Measurements from ENCODE around the gene GARIN5A. TPM values are rescaled to one million over a fixed set of nuclear protein-coding genes. Genes with fewer than 3 reads are reported as not detected.

The GARIN5A gene
- total RNA-seq, 1 donor from 2014 or later = 11.5 TPM

DNA sequence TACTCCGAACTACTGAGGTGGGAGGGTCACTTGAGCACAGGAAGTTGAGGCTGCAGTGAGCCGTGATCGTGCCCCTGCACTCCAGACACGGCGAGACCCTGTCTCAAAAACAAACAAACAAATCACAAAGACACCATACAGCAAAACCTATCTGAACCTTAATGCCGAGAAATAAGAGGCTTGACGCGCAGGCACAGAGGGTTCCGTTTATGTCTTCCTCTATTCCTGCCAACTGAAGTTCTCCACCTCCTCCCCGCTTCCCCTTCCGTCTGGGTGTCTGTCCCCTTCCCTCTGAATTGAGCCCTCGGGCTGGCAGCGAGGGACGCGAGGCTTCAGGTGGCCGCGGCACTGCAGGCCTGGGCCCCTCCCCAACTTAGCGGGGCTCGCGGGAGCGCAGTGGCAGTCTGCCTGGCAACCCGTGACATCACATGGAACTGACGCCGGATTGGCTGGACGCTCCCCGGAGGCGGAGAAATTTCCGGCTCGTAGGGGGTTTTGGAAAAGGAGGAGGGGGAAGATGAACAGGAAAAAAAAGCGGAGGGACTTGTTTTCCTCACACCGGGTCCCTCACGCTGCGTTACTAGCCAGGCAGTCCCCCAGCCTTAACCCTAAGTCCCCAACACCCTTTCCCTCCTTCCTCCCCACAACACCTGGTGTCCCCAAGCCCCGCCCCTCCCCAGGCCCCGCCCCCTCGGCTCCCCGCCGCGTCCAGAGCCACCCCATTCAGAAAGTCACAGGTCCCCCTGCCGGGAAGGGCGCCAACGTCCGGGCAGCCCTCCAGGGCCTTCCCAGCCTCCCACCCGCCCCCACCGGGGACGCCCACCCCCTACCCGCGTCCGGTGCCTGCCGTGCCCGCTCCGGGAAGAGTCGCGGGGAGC, 45.1 kb downstream of the GARIN5A start:
- H3K4me3 Mint-ChIP-seq = peak overlapping the region; percentile 88
- no peaks in the 10 kb centered on the region for H3K9me3 Mint-ChIP-seq
- TF ChIP-seq, protein P1, sequence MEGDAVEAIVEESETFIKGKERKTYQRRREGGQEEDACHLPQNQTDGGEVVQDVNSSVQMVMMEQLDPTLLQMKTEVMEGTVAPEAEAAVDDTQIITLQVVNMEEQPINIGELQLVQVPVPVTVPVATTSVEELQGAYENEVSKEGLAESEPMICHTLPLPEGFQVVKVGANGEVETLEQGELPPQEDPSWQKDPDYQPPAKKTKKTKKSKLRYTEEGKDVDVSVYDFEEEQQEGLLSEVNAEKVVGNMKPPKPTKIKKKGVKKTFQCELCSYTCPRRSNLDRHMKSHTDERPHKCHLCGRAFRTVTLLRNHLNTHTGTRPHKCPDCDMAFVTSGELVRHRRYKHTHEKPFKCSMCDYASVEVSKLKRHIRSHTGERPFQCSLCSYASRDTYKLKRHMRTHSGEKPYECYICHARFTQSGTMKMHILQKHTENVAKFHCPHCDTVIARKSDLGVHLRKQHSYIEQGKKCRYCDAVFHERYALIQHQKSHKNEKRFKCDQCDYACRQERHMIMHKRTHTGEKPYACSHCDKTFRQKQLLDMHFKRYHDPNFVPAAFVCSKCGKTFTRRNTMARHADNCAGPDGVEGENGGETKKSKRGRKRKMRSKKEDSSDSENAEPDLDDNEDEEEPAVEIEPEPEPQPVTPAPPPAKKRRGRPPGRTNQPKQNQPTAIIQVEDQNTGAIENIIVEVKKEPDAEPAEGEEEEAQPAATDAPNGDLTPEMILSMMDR (IDR thresholded peaks at IDR 0.05; ENCODE audit: unreplicated experiment) = no peak
- H3K4me1 Mint-ChIP-seq = peaks cover 20% of the 10 kb centered on the region
- no peaks in the 10 kb centered on the region for H3K36me3 Mint-ChIP-seq
- H3K27me3 Mint-ChIP-seq (ENCODE audit: low read depth) = peaks cover 48% of the 10 kb centered on the region
- peak overlapping the region; percentile 90 for H3K27ac Mint-ChIP-seq
- peak; percentile 84 to 99 for DNase-seq (ENCODE audit: low spot score in 2 of 2, unreplicated experiment in 2 of 2)

DNA sequence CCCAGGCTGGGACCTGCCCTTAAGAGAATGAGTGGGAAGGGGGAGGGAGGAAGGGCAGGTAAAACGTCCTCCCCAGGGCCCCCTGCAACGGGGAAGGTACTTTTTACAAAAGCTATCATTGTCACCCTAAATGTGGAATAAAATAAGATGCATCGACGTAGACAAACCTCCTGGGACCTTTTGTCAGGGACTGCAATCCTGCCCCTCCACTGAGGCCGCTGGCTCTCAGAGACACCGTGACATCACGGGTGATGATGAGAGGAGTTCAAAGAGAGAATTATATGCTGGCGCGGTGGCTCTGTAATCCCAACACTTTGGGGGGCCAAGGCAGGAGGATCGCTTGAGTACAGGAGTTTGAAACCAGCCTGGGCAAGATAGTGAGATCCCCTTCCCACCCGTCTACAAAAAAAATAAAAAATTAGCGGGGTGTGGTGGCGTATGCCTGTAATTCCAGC, 45.7 kb downstream of the GARIN5A start:
- Mint-ChIP-seq H3K4me3 (peak overlapping the region; percentile 88), H3K27ac (no peak overlapping the region), H3K9me3 (no peaks in the 10 kb centered on the region), H3K4me1 (peaks cover 20% of the 10 kb centered on the region), H3K36me3 (no peaks in the 10 kb centered on the region), H3K27me3 (ENCODE audit: low read depth) (peaks cover 42% of the 10 kb centered on the region)
- no peak for DNase-seq (ENCODE audit: low spot score in 2 of 2, unreplicated experiment in 2 of 2)
- TF ChIP-seq, protein P1 (IDR thresholded peaks at IDR 0.05; ENCODE audit: unreplicated experiment) = no peak

DNA sequence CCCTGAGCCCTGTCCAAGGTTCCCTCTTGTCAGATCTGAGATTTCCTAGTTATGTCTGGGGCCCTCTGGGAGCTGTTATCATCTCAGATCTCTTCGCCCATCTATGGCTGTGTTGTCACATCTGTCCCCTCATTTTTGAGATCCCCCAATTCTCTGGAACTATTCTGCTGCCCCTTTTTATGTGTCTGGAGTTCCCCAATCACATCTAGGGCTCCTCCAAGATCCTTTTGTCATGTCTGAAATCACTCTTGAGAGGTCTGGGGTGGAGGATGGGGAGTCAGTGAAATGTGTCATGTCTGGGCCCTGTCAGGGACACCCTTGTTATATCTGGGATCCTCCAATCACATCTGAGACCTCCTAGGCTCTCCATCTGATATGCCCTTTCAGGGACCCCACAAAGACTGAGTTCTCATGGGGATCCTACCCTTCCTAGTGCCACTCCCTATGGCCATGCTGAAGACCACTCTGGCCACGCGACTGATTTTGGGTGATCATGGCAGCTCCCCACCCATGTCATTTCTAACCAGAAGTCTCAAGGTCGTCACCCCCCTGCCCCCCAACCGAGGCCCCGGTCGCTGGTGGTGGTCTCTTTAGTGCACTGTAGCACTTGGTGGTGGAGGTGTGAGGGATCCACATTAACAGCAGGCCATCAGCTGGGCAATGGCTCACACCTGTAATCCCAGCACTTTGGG, 47.7 kb downstream of the GARIN5A start:
- Mint-ChIP-seq H3K4me1 (peaks cover 15% of the 10 kb centered on the region), H3K27me3 (ENCODE audit: low read depth) (peaks cover 35% of the 10 kb centered on the region), H3K36me3 (no peaks in the 10 kb centered on the region), H3K9me3 (no peaks in the 10 kb centered on the region), H3K4me3 (no peak overlapping the region), H3K27ac (no peak overlapping the region)
- TF ChIP-seq, protein P1 (IDR thresholded peaks at IDR 0.05; ENCODE audit: unreplicated experiment) = no peak
- DNase-seq (ENCODE audit: low spot score in 2 of 2, unreplicated experiment in 2 of 2) = no peak

GRCh38 chr19:50427997-50428425, 48.6 kb downstream of the GARIN5A start:
- Mint-ChIP-seq H3K27ac (no peak overlapping the region), H3K4me1 (peaks cover 13% of the 10 kb centered on the region), H3K9me3 (no peaks in the 10 kb centered on the region), H3K4me3 (peak overlapping the region; percentile 43), H3K27me3 (ENCODE audit: low read depth) (peaks cover 31% of the 10 kb centered on the region), H3K36me3 (no peaks in the 10 kb centered on the region)
- TF ChIP-seq, protein P1 (IDR thresholded peaks at IDR 0.05; ENCODE audit: unreplicated experiment) = no peak
- peak in 1 of 2 experiments; percentile 67 for DNase-seq (ENCODE audit: low spot score in 2 of 2, unreplicated experiment in 2 of 2)

DNA sequence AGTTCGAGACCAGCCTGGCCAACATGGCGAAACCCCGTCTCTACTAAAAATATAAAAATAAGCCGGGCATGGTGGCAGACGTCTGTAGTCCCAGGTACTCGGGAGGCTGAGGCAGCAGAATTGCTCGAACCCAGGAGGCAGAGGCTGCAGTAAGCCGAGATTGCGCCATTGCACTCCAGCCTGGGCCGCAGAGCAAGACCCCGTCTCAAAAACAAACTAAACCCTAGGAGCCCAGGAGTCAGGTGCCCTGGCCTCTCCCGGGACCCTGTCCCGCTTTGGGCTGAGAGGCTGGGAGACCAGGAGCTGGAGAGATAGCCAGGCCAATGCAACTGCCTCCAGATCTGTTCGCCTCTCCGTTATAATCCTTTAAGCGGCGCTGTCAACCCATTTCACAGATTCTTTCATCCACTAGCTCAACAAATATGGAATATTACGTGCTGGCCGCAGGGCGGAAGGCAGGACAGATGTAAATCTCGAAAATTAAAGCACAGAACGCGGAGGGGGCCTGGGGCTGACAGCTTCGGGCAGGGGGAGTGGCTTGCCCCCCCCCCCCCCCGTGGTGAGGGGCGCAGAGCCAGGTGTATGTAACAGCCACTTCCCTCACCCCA, 49.2 kb downstream of the GARIN5A start:
- peaks cover 9% of the 10 kb centered on the region for H3K4me1 Mint-ChIP-seq
- no peaks in the 10 kb centered on the region for H3K36me3 Mint-ChIP-seq
- H3K9me3 Mint-ChIP-seq = no peaks in the 10 kb centered on the region
- H3K27ac Mint-ChIP-seq = no peak overlapping the region
- H3K27me3 Mint-ChIP-seq (ENCODE audit: low read depth) = peaks cover 29% of the 10 kb centered on the region
- peak overlapping the region; percentile 43 for H3K4me3 Mint-ChIP-seq
- TF ChIP-seq, protein P1 (IDR thresholded peaks at IDR 0.05; ENCODE audit: unreplicated experiment) = no peak
- DNase-seq (ENCODE audit: low spot score in 2 of 2, unreplicated experiment in 2 of 2) = no peak

Measured in mesothelial cell of epicardium (in vitro differentiated cells).